Measurements from ENCODE around the gene L3MBTL3.

L3MBTL3 gene

GRCh38 chr6:130183271-130184222, 165.2 kb downstream of the L3MBTL3 start:
- in situ Hi-C loops (cut with HindIII; ENCODE audit: low sequenced_read_pairs), result no loop called here
- H3K4me3 ChIP-seq (ENCODE audit: low read depth, low read length), result no peak overlapping the region
- TF ChIP-seq CTCF (IDR thresholded peaks at IDR 0.05; ENCODE audit: low read depth, low read length, missing control alignments), result no peak
- no peak for DNase-seq (ENCODE audit: low read depth)

- TF ChIP-seq CTCF (IDR thresholded peaks at IDR 0.05; ENCODE audit: low read depth, low read length, missing control alignments), result no peak
- in situ Hi-C loops (cut with HindIII; ENCODE audit: low sequenced_read_pairs), result no loop called here
These were observed 167.3 kb downstream of the L3MBTL3 start for GRCh38 chr6:130185658-130186057.

GRCh38 chr6:130187335-130188206, 169.2 kb downstream of the L3MBTL3 start:
- no peak for DNase-seq (ENCODE audit: low read depth)
- no peak for TF ChIP-seq CTCF (IDR thresholded peaks at IDR 0.05; ENCODE audit: low read depth, low read length, missing control alignments)
- in situ Hi-C loops (cut with HindIII; ENCODE audit: low sequenced_read_pairs), result no loop called here
- H3K4me3 ChIP-seq (ENCODE audit: low read depth, low read length), result no peak overlapping the region

More at GRCh38 chr6:130185658-130186057, 167.3 kb downstream of the L3MBTL3 start:
- H3K4me3 ChIP-seq (ENCODE audit: low read depth, low read length), result no peak overlapping the region
- DNase-seq (ENCODE audit: low read depth), result no peak

- no peak for TF ChIP-seq CTCF (IDR thresholded peaks at IDR 0.05; ENCODE audit: low read depth, low read length, missing control alignments)
- H3K4me3 ChIP-seq (ENCODE audit: low read depth, low read length), result no peak overlapping the region
- in situ Hi-C loops (cut with HindIII; ENCODE audit: low sequenced_read_pairs), result no loop called here
- DNase-seq (ENCODE audit: low read depth), result no peak
These were observed 170.0 kb downstream of the L3MBTL3 start for GRCh38 chr6:130188207-130188899.

- DNase-seq (ENCODE audit: low read depth), result no peak
- in situ Hi-C loops (cut with HindIII; ENCODE audit: low sequenced_read_pairs), result no loop called here
- no peak overlapping the region for H3K4me3 ChIP-seq (ENCODE audit: low read depth, low read length)
- TF ChIP-seq CTCF (IDR thresholded peaks at IDR 0.05; ENCODE audit: low read depth, low read length, missing control alignments), result no peak
These were observed 171.4 kb downstream of the L3MBTL3 start for GRCh38 chr6:130189531-130190397.

Measured in astrocyte of the cerebellum (primary cell).